WERI-Rb-1 (cell line): Measurements from ENCODE around the gene UGCG.
"Not testable (repeated sequence)": the region's sequence is repeated elsewhere in the genome, so short reads cannot be mapped to it uniquely, and the experiment has no call there.

ENCODE experiments used
- DNase-seq: peaks from one replicate; pipeline ENCODE4 v3.0.0-alpha.2; 2020
- H3K27ac ChIP-seq: fragments of 250-450 bp; sonication (Bioruptor Pico); 2 replicates; pipeline ENCODE4 v1.5.1; 2020; ENCODE audit warnings: mild to moderate bottlenecking, moderate library complexity
- H3K27me3 ChIP-seq: fragments of 250-450 bp; sonication (Bioruptor Pico); 2 replicates; pipeline ENCODE4 v1.5.1; 2021; ENCODE audit warnings: mild to moderate bottlenecking, low read depth, moderate library complexity; ENCODE audit not compliant: insufficient read depth, severe bottlenecking
- H3K36me3 ChIP-seq: fragments of 250-450 bp; sonication (Bioruptor Pico); 2 replicates; pipeline ENCODE4 v1.5.1; 2020; ENCODE audit warnings: mild to moderate bottlenecking, moderate library complexity
- H3K4me3 ChIP-seq: 2 replicates; pipeline ENCODE4 v1.5.1; 2011; ENCODE audit warnings: low read depth, mild to moderate bottlenecking, control low read depth, low read length
- H3K9me3 ChIP-seq: fragments of 250-450 bp; sonication (Bioruptor Pico); 2 replicates; pipeline ENCODE4 v1.5.1; 2021; ENCODE audit warnings: mild to moderate bottlenecking, moderate library complexity; ENCODE audit not compliant: severe bottlenecking
- TF ChIP-seq, protein P1 (sequence below): IDR thresholded peaks from 2 replicates; pipeline ENCODE4 v1.5.1; 2011; ENCODE audit warnings: low read depth, mild to moderate bottlenecking, control low read depth, inconsistent platforms, low read length

The UGCG gene

DNA sequence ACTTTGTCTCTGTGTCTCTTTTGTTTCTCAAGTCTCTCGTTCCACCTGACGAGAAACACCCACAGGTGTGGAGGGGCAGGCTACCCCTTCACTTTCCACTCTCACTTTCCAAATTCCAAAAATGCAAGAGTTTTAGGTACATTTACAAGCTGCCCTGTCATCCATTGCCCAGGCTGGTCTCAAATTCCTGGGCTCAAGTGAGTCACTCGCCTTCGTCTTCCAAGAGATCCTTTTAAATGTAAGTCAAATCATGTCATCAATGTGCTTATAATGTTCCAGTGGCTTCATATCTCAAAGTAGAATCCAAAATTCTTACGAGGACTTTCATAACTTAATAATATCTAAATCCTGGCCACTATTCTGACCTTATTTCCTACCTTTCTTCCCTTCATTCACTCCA is 20.4 kb upstream of the UGCG start:
- TF ChIP-seq, protein P1, sequence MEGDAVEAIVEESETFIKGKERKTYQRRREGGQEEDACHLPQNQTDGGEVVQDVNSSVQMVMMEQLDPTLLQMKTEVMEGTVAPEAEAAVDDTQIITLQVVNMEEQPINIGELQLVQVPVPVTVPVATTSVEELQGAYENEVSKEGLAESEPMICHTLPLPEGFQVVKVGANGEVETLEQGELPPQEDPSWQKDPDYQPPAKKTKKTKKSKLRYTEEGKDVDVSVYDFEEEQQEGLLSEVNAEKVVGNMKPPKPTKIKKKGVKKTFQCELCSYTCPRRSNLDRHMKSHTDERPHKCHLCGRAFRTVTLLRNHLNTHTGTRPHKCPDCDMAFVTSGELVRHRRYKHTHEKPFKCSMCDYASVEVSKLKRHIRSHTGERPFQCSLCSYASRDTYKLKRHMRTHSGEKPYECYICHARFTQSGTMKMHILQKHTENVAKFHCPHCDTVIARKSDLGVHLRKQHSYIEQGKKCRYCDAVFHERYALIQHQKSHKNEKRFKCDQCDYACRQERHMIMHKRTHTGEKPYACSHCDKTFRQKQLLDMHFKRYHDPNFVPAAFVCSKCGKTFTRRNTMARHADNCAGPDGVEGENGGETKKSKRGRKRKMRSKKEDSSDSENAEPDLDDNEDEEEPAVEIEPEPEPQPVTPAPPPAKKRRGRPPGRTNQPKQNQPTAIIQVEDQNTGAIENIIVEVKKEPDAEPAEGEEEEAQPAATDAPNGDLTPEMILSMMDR, result no peak
- H3K27ac ChIP-seq, result no peak overlapping the region
- no peaks in the 10 kb centered on the region for H3K9me3 ChIP-seq
- H3K36me3 ChIP-seq, result no peaks in the 10 kb centered on the region
- H3K27me3 ChIP-seq, result no peaks in the 10 kb centered on the region
- DNase-seq, result no peak
- no peak overlapping the region for H3K4me3 ChIP-seq

DNA sequence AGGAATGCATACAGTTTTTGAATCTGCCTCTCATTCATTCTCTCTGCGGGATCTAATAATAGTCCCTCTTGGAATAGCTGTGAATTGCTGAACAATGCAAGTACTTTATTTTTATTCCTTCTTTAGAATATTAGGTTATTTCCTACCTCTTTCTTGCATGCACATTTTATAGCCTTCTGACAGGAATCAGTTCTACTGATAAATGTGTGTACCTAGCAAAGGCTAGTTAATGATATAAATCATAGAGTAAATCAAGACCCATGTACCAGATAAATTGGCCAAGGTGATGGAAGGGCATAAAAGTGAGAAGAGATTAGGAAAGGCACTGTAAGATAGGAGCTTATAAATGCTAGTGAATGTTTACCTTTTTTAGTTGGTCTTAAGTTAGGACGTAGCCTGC is 19.2 kb upstream of the UGCG start:
- no peak for DNase-seq
- TF ChIP-seq, protein P1, result no peak
- Histone ChIP-seq H3K27me3 (no peaks in the 10 kb centered on the region), H3K36me3 (no peaks in the 10 kb centered on the region), H3K9me3 (peaks cover 3% of the 10 kb centered on the region), H3K27ac (no peak overlapping the region), H3K4me3 (no peak overlapping the region)

DNA sequence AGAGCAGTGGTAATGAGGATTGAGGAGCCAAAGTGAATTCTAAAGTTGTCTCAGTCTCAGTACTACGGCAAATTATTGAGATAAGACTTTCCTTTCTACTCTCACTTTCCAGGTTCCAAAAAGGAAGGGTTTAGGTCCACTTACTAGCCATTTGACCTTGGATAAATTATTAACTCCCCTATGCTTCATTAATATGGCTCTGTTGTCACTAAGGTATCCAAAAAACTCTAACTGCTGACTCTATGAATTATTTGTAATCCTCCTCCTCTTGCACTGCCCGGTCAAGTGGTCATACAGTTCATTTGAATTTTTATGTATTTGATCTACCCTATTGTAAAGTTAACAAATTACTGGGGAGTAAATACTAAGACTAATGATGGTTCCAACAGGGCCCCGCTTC is 17.7 kb upstream of the UGCG start:
- TF ChIP-seq, protein P1, result no peak
- Histone ChIP-seq H3K4me3 (no peak overlapping the region), H3K9me3 (peaks cover 3% of the 10 kb centered on the region), H3K27ac (no peak overlapping the region), H3K36me3 (no peaks in the 10 kb centered on the region), H3K27me3 (no peaks in the 10 kb centered on the region)
- DNase-seq, result no peak

DNA sequence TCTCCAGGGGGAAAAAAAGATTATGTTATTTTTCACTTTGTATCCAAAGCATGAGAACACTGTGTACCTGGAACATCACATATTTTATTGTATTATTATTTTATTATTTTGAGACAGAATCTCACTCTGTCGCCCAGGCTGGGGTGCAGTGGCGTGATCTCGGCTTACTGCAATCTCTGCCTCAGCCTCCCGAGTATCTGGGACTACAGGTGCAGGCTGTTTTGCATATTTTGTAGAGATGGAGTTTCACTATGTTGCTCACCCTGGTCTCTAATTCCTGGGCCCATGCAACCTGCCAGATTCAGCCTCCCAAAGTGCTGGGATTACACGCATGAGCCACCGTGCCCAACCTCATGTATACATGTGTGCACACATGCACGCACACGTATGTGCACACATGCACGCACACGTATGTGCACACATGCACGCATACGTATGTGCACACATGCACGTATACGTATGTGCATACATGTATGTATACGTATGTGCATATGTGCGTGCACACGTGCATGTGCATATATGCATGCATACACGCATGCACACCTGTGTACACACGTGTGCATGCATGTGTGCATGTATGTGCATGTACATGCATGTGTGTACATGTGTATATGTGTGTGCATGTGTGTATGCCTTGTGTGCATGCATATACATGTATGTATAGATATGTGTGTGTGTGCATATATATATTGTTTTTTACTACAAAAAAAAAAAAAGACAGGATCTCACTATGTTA is 9.5 kb upstream of the UGCG start:
- no peak for DNase-seq
- Histone ChIP-seq H3K4me3 (no peak overlapping the region), H3K9me3 (no peaks in the 10 kb centered on the region), H3K36me3 (no peaks in the 10 kb centered on the region), H3K27me3 (no peaks in the 10 kb centered on the region), H3K27ac (no peak overlapping the region)
- TF ChIP-seq, protein P1, result no peak

DNA sequence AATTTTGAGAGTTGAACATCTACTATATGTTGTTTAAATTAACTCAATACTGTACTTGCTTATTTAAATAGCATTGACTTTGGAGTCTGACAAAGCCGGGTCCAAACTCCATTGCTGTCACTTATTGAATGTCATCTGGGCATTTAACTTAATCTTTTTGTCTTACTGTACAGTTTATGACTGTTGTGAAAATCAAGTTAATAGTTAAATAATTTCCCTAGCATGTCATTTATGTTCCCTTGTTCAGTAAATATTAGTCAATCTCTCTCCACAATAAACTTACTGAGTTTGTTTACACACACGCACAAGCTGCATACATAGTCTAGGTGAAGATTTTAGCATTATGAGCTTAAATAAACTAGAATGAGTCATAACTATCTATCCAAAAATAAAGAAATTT is 6.3 kb upstream of the UGCG start:
- TF ChIP-seq, protein P1, result no peak
- no peak for DNase-seq
- H3K4me3 ChIP-seq, result no peak overlapping the region
- no peaks in the 10 kb centered on the region for H3K9me3 ChIP-seq
- H3K27ac ChIP-seq, result no peak overlapping the region; the same call in 1 of the 2 replicates
- H3K36me3 ChIP-seq, result no peaks in the 10 kb centered on the region
- no peaks in the 10 kb centered on the region for H3K27me3 ChIP-seq

DNA sequence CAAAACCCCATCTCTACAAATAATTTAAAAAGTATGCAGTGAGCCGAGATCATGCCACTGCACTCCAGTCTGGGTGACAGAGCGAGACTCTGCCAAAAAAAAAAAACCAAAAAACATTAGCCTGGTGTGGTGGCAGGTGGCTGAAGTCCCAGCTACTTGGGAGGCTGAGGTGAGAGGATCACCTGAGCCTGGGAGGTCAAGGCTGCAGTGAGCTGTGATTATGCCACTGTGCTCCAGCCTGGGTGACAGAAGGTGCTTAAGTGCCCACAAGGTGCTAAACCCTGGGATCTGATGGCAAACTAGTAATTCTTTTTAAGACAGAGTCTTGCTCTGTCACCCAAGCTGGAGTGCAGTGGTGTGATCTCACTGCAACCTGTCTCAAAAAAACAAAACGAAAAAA is 5.7 kb upstream of the UGCG start:
- H3K9me3 ChIP-seq, H3K27me3 ChIP-seq, H3K36me3 ChIP-seq, H3K4me3 ChIP-seq: not testable (repeated sequence)
- H3K27ac ChIP-seq, result peak overlapping the region; percentile 51
- peak; percentile 77 for DNase-seq
